Right ventricle myocardium superior (tissue), 1 donor: ENCODE results near the gene SLC9C1. TPM values are rescaled to one million over a fixed set of nuclear protein-coding genes. Genes with fewer than 3 reads are reported as not detected.
A peak's percentile ranks its signal among the peaks of the same experiment; 100 is the strongest.

Experiments used
- ATAC-seq: fragments of 200-7000 bp; cut with Tn5 transposase; one replicate; pipeline ENCODE4 v1.9.1; 2020; ENCODE audit warnings: mild to moderate bottlenecking; ENCODE audit not compliant: poor library complexity
- DNase-seq: peaks from one replicate; pipeline ENCODE4 v3.0.0-alpha.2; 2020
- intact Hi-C: fragments of 100-400 bp; cut with DNase I; formaldehyde crosslinking; loops from one replicate; pipeline ENCODE4 v1.11.2; 2022
- total RNA-seq: library from RNA; stranded (reverse); fragmentation: NEBNext Ultra II Directional; extraction: Animal tissue kit (Norgen Biotek cat#: 25700); gene quantifications from one replicate; pipeline ENCODE4 v1.2.1, GENCODE V29; 2021
- donor health status: DM: no; HTN: yes; CAD: no; lungs with severe emphysema.

The SLC9C1 gene
- total RNA-seq, 1 donor from 2014 or later = 1.7 TPM

DNA sequence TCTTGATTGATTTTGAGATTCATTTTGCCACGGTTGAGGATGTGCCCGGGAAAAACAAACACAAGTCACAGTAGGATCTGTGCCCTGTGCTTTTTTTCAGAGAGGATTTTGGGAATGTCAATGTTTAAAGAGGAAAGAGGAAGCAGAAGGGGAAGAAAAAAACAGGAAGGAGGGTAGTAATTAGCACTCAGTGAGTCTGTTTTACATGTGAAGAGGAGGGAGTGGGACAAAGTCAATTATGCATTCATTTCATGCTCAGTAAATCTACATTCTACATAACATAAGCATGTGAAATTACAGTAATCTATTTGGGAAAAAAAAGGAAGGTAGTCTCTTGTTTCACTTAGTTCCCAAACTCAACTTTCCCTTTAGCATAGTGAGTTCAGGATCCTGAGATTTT lies 20.6 kb upstream of the SLC9C1 start:
- ATAC-seq (no peak), DNase-seq (no peak)
- intact Hi-C loops = no loop called here

DNA sequence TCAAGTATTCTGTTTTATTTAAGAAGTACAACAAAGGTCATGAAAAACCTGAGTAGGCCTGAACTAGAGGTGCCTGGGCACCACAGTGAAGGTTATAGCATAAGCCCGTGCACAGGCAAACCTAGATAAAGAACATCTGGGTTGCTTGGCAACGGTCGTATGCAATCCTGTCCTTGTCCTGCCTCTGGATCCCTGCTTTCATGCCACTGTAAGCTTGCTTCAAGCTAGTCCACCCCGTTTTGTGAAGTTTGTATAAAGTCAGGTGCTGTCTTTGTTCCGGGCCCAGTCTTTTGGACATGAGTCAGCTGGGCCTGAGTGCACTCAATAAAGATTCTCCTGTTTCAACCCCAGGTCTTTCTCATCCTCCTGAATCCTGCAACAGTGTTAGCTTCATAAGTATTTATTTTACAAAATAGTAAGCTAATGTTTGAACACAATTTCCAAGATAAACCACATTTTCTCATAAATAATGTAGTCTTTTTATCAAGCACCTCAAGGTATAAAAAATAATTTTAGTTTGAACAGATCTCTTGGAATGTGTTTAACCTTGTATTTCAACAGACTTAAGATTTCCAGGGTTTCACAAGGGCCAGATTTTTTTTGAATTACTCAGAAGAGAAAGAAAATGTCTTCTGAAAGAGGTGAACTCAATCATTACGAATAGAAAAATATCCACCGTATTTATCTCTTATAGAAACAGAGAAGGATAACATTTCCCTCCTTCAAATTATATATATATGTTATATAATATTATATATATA lies 14.3 kb upstream of the SLC9C1 start:
- intact Hi-C loops = no loop called here
- ATAC-seq = no peak
- no peak for DNase-seq

DNA sequence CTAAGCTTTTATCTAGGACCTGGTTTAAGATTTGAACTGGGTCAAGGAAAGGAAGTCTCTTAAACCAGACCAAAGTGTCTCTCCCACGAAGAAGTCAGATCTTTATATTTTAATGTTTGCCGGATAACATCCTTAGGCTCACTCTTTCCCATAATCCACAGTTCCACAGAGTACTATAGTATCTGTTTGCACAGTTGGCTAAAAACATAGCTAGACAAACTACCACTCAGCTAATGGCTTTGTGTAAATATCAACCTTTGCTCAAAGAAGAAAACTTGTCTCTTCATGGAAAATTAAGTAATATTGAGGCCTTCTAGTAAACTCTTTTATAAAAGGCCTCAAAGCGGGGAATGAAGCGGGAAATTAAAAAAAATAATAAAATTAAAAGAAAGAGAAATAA lies 13.5 kb upstream of the SLC9C1 start:
- intact Hi-C loops = no loop called here
- DNase-seq (no peak), ATAC-seq (no peak)

DNA sequence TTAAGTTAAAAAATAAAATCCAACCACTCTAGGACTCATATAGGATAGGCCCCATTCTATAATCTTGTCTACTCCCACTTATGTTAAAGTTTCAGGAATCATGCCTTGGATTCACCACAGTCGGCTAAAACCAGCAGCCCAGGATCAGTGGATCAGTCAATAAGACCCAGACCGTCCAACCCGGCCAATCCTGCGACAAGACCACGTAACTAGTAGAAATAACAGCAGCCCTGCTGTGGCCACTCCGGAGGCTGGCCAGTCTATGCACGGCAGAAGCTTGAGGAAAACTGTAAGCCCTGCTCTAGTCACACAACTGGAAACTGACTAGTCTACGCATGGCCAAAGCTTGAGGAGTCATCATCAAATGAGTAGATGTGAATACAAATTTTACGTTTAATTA lies 12.8 kb upstream of the SLC9C1 start:
- ATAC-seq (no peak), DNase-seq (no peak)
- intact Hi-C loops = no loop called here

DNA sequence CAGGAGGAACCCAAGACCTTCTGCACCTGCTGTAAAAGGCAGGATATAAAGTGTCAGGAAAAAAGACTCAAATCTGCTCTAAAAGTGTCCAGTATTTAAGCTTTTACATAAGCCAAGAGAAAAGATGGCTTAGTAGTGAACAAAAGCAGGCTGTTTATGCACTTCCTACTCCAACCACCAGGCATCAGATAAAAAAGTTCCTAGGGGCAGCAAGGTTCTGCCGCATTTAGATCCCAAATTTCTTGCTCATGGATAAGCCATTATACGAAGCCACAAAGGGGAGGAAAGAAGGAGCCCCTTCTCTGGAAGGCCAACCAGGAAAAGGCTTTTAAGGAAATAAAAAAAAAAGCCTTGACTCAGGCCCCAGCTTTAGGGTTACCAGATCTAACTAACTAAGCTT lies 10.6 kb upstream of the SLC9C1 start:
- DNase-seq = no peak
- no peak for ATAC-seq
- intact Hi-C loops = no loop called here

DNA sequence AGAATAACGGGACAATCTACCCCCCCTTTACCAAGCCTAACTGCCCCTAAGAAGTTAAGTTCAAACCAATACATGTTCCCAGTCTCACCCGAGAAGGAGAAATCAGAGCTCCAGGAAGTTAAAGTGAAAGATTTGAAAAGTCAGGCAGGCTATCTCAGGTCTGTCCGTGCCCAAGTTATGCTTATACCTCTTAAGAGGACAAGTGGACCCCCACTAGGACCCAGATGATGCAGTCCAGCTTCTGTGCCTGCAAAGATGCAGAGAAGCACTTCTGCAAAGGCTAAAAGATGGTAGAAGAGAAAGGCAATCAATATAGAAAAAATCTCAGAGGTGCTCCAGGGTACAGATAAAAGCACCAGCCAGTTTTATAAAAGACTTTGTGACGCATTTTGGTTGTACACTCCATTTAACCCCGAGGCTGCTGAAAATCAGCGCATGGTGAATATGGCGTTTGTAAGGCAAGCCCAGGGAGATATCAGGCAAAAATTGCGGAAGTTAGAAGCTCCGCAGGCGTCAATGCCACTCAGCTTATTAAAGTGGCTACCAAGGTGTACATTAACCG lies 9.8 kb upstream of the SLC9C1 start:
- no peak for DNase-seq
- peak; percentile 70 for ATAC-seq
- intact Hi-C loops = no loop called here

DNA sequence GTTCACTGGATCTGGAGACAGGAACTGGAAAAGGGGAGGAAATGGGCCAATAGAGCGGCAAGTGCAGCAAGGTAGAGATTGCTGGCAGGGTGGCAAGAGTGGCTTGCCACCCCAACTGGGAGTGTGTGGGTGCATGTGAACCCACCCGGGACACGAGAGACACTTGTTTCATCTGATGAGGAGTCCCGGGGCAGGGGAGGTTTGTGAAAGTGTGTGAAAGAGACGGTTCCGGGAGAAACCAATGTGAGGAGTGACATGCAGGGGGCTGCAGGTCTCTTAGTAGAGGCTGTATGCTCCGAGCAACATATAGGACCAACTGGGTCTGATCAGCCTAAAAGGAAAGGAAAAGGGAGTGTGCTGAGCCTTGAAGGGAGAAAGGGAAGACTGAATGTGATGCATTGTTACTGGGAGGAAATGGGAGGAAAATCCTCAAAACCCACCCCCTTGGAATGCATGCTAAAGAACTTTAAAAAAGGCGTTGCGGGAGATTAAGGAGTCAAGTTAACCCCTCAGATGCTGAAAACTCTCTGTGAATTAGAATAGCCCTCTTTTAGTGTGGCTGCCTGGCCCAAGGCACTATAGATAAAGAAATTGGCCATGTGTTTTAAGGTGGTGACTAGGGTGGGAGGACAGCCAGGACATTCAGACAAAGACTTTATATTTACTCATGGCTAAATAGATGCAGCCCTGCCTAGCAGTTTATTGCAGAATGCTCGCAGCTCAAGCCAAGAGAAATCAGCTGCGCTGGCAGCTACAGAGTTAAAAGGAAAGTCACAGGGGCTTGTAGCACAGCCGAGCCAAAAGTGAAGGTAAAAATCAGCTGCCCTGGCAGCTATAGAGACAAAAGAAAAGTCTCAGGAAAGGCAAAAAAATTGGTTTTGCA lies 9.1 kb upstream of the SLC9C1 start:
- no peak for DNase-seq
- peak; percentile 29 for ATAC-seq
- intact Hi-C loops = no loop called here

DNA sequence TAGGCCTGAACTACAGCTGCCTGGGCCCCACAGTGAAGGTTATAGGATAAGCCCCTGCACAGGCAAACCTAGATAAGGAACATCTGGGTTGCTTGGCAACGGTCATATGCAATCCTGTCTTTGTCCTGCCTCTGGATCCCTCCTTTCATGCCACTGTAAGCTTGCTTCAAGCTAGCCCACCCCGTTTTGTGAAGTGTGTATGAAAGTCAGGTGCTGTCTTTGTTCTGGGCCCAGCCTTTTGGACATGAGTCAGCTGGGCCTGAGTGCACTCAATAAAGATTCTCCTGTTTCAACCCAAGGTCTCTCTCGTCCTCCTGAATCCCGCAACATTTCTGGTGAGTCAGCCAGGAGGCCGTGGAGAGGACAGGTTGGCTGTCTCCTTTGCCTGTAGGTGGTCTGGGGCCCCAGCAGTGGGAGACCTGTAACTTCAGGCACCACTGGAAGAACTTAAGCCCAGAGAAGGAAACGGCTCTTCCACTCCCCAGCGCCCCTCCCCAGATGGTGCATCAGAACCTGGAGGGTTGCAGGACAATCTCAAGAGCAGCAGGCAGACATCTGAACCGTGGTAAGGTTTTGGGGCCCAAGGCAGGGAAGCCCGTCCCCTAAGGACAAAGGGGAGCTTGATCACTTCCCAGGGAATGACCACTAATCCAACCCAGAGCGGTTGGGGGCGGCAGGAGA lies 8.3 kb upstream of the SLC9C1 start:
- no peak for DNase-seq
- intact Hi-C loops = no loop called here

DNA sequence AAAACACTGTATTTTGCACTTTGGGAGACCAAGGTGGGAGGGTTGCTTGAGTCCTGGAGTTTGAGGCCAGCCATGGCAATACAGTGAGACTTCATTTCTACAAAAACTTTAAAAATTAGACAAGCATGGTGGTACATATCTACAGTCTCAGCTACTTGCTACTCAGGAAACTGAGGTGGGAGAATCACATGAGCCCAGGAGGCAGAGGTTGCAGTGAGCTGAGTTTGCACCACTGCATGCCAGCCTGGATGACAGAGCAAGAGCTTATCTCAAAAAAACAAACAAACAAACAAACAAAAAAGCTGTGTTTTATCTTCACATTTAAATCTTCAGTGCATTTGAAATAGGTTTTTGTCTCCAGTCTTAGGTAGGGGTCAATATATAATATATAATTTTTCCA lies 4.8 kb upstream of the SLC9C1 start:
- intact Hi-C loops = no loop called here
- DNase-seq (no peak), ATAC-seq (no peak)

More for the DNA sequence above, 8.3 kb upstream of the SLC9C1 start:
- ATAC-seq = no peak

DNA sequence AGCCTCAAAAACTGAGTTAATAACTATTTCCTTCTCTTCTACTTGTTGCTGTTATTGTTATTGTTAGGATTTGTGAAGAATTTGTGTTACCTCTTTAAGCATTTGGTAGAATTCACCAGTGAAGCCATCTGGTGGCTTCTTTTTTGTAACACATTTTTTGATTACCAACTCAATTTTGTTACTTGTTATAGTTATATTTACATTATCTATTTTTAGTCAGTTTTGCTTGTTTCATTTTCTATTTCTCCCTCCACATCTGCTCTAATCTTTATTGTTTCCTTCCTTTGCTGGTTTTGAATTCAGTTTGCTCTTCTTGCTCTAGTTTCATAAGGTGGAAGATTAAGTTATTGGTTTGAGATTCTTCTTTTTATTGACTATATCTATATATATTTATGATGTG lies 3.7 kb upstream of the SLC9C1 start:
- ATAC-seq (no peak), DNase-seq (no peak)
- intact Hi-C loops = no loop called here

DNA sequence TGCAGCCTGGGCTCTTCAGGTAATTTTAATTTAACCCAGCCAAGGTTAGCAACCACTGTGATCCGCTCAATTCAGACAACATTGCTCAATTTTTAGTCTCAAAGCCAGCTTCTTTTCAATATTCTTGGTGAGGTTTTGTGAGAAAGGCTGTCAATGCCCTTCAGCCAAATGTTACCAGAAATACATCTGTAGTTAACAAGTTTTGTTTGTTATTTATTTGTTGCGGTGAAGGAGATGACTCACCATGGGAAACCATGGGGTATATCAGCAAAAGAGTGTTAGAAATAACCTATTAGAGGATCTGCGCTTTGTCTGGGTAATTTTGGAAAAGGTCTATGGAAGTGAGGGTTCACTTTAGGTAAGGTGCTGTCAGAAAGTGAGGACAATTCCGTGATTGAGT lies 5.0 kb downstream of the SLC9C1 start:
- intact Hi-C loops = no loop called here
- ATAC-seq (no peak), DNase-seq (no peak)

DNA sequence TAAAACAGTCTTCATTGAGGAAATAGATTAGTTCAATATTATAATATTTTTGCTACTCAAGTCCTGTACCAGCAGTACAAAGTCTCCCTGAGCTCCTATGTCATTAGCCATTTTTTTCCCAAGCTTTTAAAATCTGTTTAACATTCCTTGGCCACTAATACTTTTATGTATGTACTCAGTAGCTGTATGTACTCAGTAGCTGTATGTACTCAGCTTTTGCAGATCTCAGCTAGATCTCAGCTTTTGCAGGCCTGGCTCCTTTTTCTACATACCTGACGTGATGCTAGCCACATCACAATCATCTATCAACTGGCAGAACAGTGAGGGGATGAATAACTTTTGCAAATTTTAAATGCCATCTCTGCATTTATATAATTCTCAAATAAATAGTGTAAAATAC lies 13.8 kb downstream of the SLC9C1 start:
- no peak for ATAC-seq

DNA sequence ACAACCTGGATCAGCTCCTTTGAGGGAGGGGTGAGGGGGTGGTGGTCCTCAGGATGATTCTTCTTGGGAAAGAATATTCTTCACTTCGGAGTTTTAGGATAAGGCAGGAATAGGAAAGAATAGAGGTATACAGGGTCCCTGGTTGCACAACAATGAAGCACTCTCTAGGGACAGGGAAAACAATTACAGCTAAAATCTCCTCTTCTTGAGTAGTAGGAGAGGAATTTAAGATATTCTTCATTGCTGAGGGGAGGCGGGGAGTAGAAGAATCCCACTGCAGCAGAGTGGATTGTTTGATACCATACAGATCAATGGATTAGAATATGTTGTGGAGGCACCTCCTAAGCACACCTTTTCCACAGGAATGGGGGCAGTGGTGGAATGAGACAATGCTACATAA lies 20.5 kb downstream of the SLC9C1 start:
- intact Hi-C loops = no loop called here
- no peak for DNase-seq
- no peak for ATAC-seq

More for the DNA sequence above, 13.8 kb downstream of the SLC9C1 start:
- DNase-seq = no peak
- intact Hi-C loops = no loop called here

DNA sequence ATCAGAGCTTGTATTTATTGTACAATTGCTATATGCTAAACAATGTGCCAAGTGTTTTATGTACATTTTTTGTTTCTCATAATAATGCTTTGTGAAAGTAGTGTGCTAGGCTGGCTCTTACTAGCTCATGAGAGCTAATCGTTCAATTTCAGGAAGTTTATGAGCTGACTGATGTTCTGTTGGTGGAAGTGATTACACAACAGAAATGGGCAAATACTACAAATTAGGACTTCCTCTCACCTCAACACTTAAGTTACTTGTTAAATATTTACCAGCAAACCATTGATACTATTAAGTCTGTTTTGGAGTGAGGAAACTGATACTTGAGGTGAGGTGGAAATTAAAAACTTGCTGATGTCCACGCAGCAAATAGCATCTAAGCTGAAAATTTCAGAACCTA lies 32.3 kb downstream of the SLC9C1 start:
- DNase-seq = no peak
- intact Hi-C loops = no loop called here
- no peak for ATAC-seq

DNA sequence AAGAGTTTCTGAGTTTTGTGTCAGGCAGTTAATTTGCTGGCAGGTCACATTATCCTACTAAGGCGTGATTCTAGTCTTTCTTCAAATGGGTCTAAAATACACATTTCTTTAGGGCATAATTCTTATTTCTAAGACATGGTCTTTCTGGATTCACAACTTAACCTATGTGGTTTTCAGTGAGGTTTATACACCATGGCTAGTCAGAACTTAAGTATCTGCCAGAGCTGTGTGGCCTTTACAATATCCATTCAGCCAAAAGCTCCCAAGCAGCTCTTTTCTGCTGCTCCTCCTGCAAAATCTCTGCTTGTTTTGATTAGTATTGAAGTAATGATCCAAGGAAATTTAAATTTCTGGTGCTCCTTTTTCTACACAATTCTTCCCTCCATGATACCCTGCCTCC lies 33.5 kb downstream of the SLC9C1 start:
- ATAC-seq = no peak
- no peak for DNase-seq
- intact Hi-C loops = no loop called here

DNA sequence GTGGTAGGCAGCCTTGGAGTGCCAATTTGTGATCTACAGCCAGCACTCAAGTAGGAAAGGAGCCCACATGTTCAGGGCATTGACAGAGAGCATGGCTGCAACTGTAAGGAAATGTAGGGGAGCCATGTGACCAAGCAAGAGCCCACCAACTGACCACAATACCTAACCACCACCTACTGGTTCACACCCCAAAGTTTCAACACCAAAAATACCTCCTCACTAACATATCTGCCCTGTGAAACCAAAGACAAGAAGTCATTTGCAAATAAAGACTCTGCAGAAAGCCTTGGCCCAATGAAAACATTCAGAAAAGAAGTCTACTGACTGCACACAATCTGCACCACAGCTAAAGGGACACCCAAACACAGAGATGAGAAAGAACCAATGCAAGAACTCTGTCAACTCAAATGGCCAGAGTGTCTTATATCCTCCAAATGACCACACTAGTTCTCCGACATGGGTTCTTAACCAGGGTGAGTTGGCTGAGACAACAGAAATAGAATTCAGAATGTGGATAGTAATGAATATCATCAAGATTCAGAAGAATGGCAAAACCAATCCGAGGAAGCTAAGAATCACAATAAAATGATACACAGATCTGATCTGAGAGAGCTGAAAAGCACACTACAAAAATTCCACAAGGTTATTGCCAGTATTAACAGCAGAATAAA lies 40.6 kb downstream of the SLC9C1 start:
- ATAC-seq (no peak), DNase-seq (no peak)
- intact Hi-C loops = no loop called here

DNA sequence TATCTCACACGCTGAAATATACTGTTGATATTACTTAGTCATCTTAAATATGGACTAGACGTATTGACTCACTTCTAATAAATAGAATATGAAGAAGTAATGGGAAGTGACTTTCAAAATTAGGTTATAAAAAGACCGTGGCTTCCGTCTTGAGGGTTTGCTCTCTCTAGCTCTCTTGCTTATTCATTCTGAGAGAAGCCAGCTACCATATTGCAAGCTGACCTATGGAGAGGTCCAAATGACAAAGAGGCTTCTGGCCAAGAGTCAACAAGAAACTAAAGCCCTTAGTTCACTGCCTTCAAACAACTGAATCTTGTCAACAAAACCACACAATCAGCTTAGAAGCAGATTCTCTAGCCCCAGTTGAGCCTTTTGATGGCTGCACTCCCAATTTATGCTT lies 46.1 kb downstream of the SLC9C1 start:
- intact Hi-C loops = no loop called here
- DNase-seq (no peak), ATAC-seq (no peak)

DNA sequence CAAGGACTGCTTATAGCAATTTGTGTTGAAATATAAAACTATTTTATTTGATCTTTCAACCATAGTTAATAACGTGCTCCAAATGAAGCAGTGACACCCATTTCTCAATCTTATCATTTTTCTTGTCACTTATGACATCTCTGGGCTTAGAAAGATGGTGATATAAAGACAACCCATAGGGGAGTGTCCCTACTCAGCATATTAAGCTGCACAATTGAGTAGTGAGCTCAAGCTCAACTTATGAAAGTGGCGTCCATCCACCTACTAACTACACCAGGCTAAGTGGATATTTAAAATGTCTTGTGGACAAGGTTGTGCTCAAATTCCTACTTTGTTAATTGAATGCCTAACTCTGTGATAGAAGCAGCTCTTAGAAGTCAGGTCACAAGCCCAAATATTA lies 46.7 kb downstream of the SLC9C1 start:
- intact Hi-C loops = no loop called here
- DNase-seq = no peak
- no peak for ATAC-seq

DNA sequence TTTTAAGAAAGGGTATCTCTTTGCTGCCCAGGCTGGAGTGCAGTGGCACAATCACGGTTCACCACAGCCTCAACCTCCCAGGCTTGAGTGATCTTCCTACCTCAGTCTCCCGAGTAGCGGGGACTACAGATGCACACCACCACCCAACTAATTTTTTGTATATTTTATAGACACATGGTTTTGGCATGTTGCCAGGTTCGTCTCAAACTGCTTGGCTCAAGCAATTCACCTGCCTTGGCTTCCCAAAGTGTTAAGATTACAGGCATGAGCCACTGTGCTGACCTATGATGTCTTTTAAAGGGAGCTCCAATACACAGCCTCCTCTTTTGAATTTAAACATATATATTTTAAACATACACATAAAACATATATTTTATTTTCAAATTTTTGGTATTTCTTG lies 60.9 kb downstream of the SLC9C1 start:
- intact Hi-C loops = no loop called here
- ATAC-seq = no peak
- no peak for DNase-seq
